Measurements from ENCODE around the gene ANGPTL1.

Gene ANGPTL1

GRCh38 chr1:178871551-178872320 is 859 bp upstream of the ANGPTL1 start:
- DNase-seq = no peak
- Histone ChIP-seq H3K4me3 (ENCODE audit: low read depth, low read length) (no peak overlapping the region), H3K9me3 (no peaks in the 10 kb centered on the region), H3K27me3 (no peaks in the 10 kb centered on the region), H3K4me1 (no peaks in the 10 kb centered on the region), H3K36me3 (no peaks in the 10 kb centered on the region)
- TF ChIP-seq CTCF (IDR thresholded peaks at IDR 0.05; ENCODE audit: low read depth, low read length) = no peak

GRCh38 chr1:178870221-178870620 is 656 bp downstream of the ANGPTL1 start:
- Histone ChIP-seq H3K27me3 (no peaks in the 10 kb centered on the region), H3K4me3 (ENCODE audit: low read depth, low read length) (no peak overlapping the region), H3K9me3 (no peaks in the 10 kb centered on the region), H3K36me3 (no peaks in the 10 kb centered on the region), H3K4me1 (no peaks in the 10 kb centered on the region)
- DNase-seq = no peak
- no peak for TF ChIP-seq CTCF (IDR thresholded peaks at IDR 0.05; ENCODE audit: low read depth, low read length)

GRCh38 chr1:178869119-178869697 is 1.7 kb downstream of the ANGPTL1 start:
- H3K9me3 ChIP-seq = no peaks in the 10 kb centered on the region
- H3K36me3 ChIP-seq = no peaks in the 10 kb centered on the region
- DNase-seq = no peak
- TF ChIP-seq CTCF (IDR thresholded peaks at IDR 0.05; ENCODE audit: low read depth, low read length) = no peak
- H3K27me3 ChIP-seq = 0 out of 2 replicates have a peak, but pooled peaks cover 5% of the 10 kb centered on the region
- H3K4me1 ChIP-seq = no peaks in the 10 kb centered on the region
- H3K4me3 ChIP-seq (ENCODE audit: low read depth, low read length) = no peak overlapping the region

- TF ChIP-seq CTCF (IDR thresholded peaks at IDR 0.05; ENCODE audit: low read depth, low read length) = no peak
- Histone ChIP-seq H3K27me3 (0 out of 2 replicates have a peak, but pooled peaks cover 5% of the 10 kb centered on the region), H3K4me3 (ENCODE audit: low read depth, low read length) (no peak overlapping the region), H3K4me1 (no peaks in the 10 kb centered on the region), H3K36me3 (no peaks in the 10 kb centered on the region), H3K9me3 (no peaks in the 10 kb centered on the region)
- no peak for DNase-seq
These were observed 2.2 kb downstream of the ANGPTL1 start for GRCh38 chr1:178868706-178869105.

GRCh38 chr1:178867670-178868069 is 3.2 kb downstream of the ANGPTL1 start:
- Histone ChIP-seq H3K4me1 (no peaks in the 10 kb centered on the region), H3K4me3 (ENCODE audit: low read depth, low read length) (no peak overlapping the region), H3K9me3 (no peaks in the 10 kb centered on the region), H3K27me3 (0 out of 2 replicates have a peak, but pooled peaks cover 5% of the 10 kb centered on the region), H3K36me3 (no peaks in the 10 kb centered on the region)
- no peak for TF ChIP-seq CTCF (IDR thresholded peaks at IDR 0.05; ENCODE audit: low read depth, low read length)
- no peak for DNase-seq

GRCh38 chr1:178864326-178864725 is 6.6 kb downstream of the ANGPTL1 start:
- Histone ChIP-seq H3K36me3 (no peaks in the 10 kb centered on the region), H3K9me3 (no peaks in the 10 kb centered on the region), H3K27me3 (0 out of 2 replicates have a peak, but pooled peaks cover 5% of the 10 kb centered on the region), H3K4me1 (no peaks in the 10 kb centered on the region), H3K4me3 (ENCODE audit: low read depth, low read length) (no peak overlapping the region)
- no peak for TF ChIP-seq CTCF (IDR thresholded peaks at IDR 0.05; ENCODE audit: low read depth, low read length)
- no peak for DNase-seq
